Ammon's horn (tissue), 1 donor: ENCODE measurements around the gene MEDAG.

Experiments
- DNase-seq: peaks from one replicate; pipeline ENCODE4 v3.0.0-alpha.2; 2016; ENCODE audit warnings: low spot score

MEDAG gene

DNA sequence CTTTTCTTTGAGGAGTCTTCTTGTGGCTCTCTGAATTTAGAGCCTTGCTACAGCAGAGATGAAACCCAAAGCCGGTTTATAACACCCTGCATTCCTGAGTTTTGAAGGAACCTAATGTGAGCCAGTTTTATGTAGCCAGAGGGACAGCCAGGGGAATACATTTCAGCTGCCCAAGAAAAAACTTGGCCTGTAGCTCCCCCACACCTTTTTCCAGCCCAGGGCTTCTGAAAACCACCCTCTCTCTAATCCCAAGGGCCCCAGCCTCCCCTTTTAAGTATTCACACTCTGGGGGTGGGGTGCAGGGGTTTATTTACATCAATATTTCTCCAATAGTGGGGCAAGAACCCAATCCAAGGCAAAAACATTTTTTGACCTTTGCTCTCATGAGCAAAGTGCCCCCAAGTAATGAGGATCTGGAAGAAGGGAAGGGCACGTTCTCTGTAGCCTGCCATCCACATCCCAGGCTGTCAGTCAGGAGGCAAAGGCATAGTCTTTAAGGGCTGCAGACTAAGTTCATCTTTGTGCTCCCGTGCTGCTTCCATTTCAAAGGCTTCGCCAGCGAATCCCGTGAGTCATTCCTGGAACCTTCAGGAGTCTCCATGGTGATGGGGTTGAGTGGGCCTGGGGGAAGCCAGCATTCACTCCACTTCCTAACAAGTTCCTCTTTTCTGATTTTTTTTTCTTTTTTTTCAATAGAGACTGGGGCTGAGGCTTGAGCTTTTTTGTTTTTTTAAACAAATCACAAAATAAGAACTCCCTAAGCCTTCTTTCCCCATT is 33.2 kb upstream of the MEDAG start:
- DNase-seq, result peak; percentile 71

DNA sequence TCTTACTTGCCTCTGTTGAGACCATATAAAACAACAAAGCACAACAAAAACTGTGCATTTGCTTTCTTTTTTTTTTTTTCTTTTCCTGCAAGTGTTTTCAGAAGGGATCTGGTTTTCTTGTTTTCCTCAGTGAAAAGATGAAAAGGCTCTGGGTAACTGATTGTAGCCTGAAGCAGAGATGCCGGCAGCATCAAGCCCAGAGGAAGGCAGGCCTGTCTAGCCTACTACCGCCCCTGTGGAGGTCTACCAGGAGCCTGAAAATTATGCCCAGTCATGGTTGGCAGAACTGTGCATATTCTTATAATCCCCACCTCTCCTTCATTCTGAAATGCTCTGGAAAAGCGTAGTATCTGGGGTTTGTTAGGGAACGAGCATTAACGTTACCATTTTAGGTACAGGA is 32.6 kb upstream of the MEDAG start:
- no peak for DNase-seq

DNA sequence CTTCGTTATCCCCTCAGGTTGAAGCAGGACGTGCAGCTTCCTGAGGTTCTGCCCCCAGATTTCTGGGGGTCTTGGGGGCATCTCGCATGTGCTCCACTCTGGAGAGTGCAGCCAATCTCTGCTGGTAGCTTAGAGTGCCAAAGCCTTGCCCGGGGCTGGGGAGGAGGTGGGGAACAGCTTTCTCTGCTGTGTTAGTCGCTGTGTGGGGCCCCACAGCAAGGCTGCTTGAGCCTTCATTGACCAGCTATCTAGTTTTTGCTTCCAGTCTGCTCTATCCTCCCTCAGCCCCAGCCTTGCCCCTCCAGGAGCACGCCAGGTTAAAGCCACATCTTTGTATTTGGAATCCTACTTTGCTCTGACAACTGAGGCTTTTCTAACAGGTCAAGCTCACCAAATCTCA is 32.0 kb upstream of the MEDAG start:
- DNase-seq, result no peak

DNA sequence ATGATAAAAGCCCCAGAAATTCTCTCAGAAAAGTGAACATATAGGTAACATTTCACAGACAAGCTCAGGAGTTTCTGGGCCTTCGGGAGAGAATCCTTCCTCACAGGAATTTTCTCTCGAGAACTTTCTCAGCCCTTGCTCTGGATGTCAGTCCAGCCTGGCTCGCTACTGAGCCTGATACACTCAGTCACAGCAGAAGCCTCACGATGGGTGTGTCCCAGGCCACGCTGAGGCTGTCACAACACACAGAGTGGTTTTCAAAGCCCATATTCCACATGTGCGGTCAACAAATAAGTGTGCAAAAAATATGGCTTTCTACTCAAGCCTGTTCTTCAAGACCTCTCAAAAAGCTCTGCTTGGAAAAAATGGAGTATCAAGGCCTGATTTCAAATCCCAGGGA is 31.5 kb upstream of the MEDAG start:
- no peak for DNase-seq

- DNase-seq, result no peak
These were observed 28.7 kb upstream of the MEDAG start for GRCh38 chr13:30877335-30877734.

DNA sequence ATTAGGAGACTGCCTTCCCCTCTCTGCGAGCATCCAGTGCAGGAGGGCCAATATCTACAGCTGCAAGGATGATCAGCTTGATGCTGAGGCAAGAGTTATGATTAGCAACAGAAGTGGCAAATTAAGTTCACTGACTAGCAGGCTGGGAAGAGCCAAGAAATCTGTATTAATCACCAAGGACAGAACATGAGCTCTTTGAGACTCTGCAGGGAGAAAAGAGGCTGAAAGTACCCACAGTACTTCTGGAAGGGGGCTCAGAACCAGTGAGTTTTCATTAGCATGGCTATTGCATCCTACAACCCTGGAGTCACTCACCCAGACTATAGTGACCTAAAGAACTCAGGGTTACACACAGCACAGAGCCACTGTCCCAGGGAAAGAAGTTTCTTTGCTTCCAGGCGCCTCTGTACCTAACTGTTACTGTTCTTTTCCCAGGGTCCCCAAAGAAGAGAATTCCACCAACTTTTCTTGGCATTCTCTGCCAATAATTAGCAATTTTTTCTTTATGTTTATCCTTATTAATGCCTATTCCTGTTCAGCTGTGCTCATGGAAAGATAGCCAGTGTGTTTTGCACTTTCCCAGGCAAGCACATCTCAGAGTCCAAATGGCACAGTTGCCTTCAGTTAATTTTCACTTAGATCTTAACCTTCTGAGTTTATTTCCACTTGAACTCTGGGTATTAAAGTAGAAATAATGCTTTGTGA is 25.8 kb upstream of the MEDAG start:
- no peak for DNase-seq

GRCh38 chr13:30880856-30881155 is 25.3 kb upstream of the MEDAG start:
- no peak for DNase-seq

DNA sequence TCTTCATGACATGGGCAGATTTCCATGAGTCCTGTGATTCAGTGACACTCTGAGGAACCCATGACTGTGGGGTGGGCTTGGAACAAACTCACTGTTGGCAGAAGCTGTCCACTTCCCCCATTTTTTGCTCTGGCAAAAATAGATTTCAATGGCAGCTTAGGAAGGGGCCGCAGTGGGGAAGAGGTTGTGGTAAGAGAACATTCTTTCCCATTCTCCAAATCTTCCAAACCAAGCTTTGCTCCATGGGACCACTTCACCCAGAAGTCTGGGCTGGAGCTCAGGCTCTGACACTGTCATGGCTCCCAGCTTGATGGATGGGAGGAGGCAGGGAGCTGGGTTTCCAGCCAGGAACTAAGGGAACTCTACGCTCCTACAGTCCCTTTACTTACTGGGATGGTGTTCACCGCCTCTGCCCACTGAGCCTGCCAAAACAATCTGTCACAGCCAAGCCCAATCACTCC is 24.9 kb upstream of the MEDAG start:
- DNase-seq, result peak; percentile 52

- no peak for DNase-seq
These were observed 23.8 kb upstream of the MEDAG start for GRCh38 chr13:30882026-30882850.

DNA sequence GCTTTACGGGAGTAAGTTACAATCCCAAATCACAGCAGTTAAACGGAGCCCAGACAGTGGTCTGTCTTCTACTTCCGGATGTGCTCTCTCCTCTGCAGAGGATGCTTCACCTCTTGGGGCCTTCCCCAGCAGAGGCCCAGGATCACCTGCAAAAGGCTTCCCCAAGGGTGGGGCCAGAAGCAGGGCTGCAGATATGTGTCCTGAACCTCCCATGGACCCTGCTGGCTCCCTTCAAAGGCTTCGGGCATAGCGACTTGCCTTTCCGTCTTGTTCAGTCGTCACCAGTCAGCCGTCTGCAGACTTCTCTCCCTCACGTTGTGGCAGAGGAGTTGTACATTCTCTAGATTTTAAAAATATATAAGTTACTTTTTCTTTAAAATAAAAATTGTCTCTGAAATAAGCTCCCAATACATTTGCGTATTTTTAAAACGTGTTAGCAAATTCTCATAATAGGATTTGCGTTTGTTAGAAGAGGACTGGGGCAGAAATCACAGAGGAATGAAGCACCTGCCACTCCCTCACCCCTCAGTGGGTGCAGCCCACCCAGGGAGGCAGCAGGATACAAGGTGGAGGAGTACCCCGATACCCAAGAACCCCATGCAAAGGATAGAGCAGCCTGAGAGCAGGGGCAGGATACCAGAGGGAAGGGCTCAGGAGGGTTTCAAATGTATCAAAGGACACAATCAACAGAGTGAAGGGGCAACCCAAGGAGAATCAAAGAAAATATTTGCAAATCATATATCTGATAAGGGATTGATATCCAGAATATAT is 22.9 kb upstream of the MEDAG start:
- DNase-seq, result no peak

- no peak for DNase-seq
These were observed 21.5 kb upstream of the MEDAG start for GRCh38 chr13:30884543-30884942.

- DNase-seq, result no peak
These were observed 16.8 kb upstream of the MEDAG start for GRCh38 chr13:30889196-30889690.

DNA sequence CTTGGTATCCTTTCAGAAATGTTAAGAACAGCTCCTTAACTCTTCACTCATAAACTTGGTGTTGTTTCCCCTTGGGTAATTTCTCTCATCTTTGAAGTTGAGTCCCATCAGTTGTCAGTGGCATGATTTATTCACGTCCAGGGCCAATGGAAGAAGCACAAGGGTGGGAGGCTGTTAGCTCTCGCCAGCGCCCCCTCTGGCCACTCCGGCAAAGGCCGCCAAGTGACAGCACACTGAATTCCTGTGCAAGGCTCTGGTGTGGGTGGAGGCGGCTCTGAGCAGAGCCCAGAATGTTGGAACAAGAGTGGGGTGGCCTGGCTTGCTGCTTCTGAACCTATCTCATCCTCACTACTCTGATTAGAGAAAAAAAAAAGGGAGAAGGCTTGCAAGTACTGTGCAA is 13.1 kb upstream of the MEDAG start:
- no peak for DNase-seq

GRCh38 chr13:30895773-30896172 is 10.3 kb upstream of the MEDAG start:
- DNase-seq, result no peak

- no peak for DNase-seq
These were observed 8.0 kb upstream of the MEDAG start for GRCh38 chr13:30898070-30898469.

- peak; percentile 12 for DNase-seq
These were observed 7.3 kb upstream of the MEDAG start for GRCh38 chr13:30898678-30899241.

DNA sequence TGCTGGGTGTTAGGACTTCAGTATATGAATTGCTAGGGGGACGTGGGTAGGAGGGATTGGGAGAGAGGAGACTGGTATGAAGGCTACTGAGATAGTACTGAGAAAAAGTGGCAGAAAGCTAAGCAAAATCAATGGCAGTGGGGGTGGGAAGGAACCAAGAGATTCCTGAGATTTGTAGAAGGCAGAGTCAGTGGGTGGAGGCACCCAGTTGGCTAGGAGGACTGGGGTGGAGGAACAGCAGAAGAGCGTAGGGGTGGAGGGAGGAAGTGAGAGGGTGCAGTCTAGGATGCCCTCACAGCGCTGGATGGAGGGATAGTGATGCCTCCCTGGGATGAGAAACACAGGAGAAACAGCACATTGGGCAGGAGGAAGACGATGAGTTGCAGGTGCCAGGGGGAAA is 5.6 kb upstream of the MEDAG start:
- DNase-seq, result no peak

GRCh38 chr13:30900952-30901749 is 4.9 kb upstream of the MEDAG start:
- no peak for DNase-seq

- no peak for DNase-seq
These were observed 2.0 kb upstream of the MEDAG start for GRCh38 chr13:30904043-30904442.

- DNase-seq, result no peak
These were observed 460 bp downstream of the MEDAG start for GRCh38 chr13:30906411-30907051.
